Esophagus muscularis mucosa (tissue), 4 donors: ENCODE data around the gene PCDH1.

Experiments used
- CTCF ChIP-seq, 3 experiments: fragments of 200-600 bp in 2 of 3; fragments of 450-650 bp in 1 of 3; sonication (generic) in 2 of 3; IDR thresholded peaks; one replicate each; pipeline ENCODE4 v1.5.1; 2017 to 2019; ENCODE audit warnings: antibody characterized with exemption in 3 of 3, mild to moderate bottlenecking in 2 of 3, moderate library complexity in 1 of 3
- EP300 ChIP-seq: sonication (generic); formaldehyde crosslinking; IDR thresholded peaks from one replicate; pipeline ENCODE4 v1.6.1; 2017; ENCODE audit warnings: antibody characterized with exemption
- POLR2AphosphoS5 ChIP-seq, 2 donors: sonication (generic); formaldehyde crosslinking; IDR thresholded peaks; one replicate each; pipeline ENCODE4 v1.6.1; 2017; ENCODE audit warnings: antibody characterized with exemption in 2 of 2

- TF ChIP-seq EP300 = no peak
- TF ChIP-seq CTCF (IDR thresholded peaks at IDR 0.05) = no peak
- TF ChIP-seq POLR2AphosphoS5 (IDR thresholded peaks at IDR 0.05) = no peak
Observed at GRCh38 chr5:141914797-141915196, 36.6 kb upstream of the PCDH1 start.
